ENCODE results near the gene WDCP.
"Not testable (repeated sequence)": the region's sequence is repeated elsewhere in the genome, so short reads cannot be mapped to it uniquely, and the experiment has no call there.

WDCP gene, protein sequence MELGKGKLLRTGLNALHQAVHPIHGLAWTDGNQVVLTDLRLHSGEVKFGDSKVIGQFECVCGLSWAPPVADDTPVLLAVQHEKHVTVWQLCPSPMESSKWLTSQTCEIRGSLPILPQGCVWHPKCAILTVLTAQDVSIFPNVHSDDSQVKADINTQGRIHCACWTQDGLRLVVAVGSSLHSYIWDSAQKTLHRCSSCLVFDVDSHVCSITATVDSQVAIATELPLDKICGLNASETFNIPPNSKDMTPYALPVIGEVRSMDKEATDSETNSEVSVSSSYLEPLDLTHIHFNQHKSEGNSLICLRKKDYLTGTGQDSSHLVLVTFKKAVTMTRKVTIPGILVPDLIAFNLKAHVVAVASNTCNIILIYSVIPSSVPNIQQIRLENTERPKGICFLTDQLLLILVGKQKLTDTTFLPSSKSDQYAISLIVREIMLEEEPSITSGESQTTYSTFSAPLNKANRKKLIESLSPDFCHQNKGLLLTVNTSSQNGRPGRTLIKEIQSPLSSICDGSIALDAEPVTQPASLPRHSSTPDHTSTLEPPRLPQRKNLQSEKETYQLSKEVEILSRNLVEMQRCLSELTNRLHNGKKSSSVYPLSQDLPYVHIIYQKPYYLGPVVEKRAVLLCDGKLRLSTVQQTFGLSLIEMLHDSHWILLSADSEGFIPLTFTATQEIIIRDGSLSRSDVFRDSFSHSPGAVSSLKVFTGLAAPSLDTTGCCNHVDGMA

GRCh38 chr2:24046930-24047702 is at the start of gene WDCP:
TSS of gene WDCP (minus strand) at chr2:24047391. CDS start at chr2:24039494, 7,897 bp downstream.
- DNase-seq = peak; percentile 93

DNA sequence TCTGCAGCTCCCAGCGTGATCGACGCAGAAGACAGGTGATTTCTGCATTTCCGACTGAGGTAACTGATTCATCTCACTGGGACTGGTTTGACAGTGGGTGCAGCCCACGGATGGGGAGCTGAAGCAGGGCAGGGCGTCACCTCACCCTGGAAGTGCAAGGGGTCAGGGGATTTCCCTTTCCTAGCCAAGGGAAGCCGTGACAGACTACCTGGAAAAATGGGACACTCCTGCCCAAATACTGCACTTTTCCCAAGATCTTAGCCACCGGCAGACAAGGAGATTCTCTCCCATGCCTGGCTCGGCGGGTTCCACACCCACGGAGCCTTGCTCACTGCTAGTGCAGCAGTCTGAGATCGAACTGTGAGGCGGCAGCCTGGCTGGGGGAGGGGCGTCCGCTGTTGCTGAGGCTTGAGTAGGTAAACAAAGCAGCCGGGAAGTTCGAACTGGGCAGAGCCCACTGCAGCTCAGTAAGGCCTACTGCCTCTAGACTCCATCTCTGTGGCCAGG is 48.0 kb upstream of the WDCP start:
- DNase-seq = not testable (repeated sequence)

- not testable (repeated sequence) for DNase-seq
Measured at GRCh38 chr2:24093270-24093669, 46.1 kb upstream of the WDCP start.

DNA sequence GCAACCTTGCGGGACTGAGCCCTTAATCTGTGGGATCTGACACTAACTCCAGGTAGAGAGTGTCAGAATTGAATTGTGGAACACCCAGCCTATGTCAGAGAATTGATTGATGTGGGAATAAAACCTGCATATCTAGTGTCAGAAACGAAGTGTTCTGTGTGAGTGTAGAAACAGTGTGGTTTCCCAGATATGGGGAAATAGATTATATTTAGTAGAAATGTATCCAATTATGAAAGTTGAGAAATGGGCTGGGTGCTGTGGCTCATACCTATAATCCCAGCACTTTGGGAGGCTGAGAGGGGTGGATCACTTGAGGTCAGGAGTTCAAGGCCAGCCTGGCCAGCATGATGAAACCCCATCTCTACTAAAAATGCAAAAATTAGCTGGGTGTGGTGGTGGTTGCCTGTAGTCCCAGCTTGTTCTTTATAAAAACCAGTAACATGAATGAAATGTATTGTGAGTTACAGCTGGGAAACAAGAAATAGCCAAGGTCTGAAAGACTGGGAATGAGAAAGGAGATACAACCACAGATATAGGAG is 41.7 kb upstream of the WDCP start:
- DNase-seq = no peak

GRCh38 chr2:24087032-24087431 is 39.8 kb upstream of the WDCP start:
- DNase-seq = no peak

GRCh38 chr2:24086241-24086640 is 39.0 kb upstream of the WDCP start:
- no peak for DNase-seq

GRCh38 chr2:24085200-24085489 is 38.0 kb upstream of the WDCP start:
- no peak for DNase-seq

DNA sequence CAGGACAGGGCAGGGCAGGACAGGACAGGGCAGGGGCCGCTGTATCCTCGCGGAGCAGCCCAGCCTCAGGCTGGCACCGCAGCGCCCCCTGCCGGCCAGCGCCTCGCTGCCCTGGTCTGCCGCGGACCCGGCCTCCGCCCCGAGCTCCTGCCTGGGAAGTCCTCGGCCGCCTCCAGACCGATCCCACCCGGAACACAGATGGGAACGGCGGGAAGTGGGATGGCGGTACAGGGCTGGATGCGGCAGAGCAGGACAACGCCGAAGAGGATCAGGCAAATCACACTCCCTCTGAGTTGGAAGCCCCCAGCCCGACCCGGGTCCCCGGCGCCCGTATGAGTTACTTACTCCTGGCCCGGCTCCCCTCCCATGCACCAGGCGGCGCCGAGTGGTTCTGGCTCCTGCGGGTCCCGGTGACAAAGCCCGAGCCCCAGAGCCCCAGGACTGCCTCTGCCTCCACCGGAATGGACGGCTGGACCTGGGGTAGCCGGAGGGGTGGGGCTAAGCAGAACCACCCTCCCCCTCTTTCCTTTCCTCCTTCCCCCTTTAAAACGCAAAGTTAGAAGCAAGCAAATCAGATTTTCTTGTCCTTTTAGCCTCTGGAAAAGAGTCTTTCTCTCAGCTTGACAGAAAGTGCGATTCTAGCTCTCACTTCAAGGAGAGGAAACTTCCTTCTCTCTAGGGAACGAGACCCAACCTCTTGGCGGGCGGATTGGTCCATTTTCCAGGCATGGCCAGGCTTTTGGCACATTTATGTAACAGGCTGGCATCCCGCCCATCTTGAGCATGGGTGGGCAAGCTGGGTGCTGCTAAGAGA is 37.4 kb upstream of the WDCP start, which contains the start of gene TP53I3:
Gene TP53I3, minus strand, starts transcription at position 449 of the 814 bp plus-strand sequence. CDS start 508 bp downstream, outside the sequence.
- DNase-seq = peak; percentile 65

DNA sequence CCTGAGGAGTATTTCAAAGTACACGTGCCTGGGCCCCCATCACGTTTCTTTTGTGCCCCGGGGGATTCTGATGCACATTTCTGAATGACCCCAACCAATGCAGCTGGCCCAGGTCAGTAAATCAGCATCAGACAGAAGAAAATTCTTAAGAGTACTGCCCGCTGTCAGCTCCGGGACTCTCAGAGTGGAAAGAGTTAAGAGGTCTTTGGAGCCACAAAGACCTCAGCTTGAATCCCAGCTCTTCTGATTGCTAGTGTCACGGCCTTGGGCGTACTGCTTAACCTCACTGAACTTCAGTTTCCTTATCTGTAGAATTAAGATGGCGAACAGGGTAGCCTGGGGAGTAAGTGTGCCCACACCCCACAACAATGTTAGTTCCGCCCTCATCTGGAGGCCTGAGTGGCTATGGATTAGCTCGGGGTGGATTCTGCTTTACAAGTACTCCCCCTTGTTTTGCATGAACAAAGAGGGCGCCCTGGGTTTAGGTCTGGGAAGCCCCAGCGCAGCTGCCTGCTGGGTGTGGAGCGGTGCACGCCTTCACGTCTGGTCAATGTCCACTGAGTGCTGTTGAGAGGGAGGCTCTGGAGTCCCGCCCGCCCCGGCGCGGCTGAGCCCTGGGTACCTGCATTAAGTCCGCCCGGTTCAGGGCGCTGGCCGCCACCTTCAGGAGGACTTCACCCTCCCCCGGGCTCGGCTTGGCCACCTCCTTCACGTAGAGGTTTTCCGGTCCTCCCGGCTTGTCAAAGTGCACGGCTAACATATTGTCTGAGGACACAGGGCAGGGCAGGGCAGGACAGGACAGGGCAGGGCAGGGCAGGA is 36.6 kb upstream of the WDCP start:
- peak; percentile 37 for DNase-seq

GRCh38 chr2:24082787-24083566 is 35.8 kb upstream of the WDCP start:
- no peak for DNase-seq

GRCh38 chr2:24080701-24081100 is 33.5 kb upstream of the WDCP start:
- peak; percentile 10 for DNase-seq

DNA sequence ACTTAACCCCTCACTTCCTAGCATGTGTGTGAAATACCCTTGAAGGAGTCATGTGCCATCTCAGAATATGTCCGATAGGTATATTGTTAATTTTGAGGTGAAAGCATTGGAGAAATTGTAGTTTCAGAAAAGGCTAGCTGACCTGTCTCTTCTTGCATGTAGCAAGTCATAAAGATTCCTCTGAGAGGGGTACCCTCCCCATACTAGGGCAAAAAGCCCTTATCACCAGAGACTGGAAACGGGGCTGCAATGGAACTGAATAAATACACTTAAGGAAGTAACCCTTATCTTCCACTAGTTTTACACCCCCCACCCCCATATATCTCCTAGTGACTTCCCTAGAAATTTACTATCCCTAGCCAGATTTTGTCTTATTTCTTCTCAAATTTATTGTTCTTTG is 30.7 kb upstream of the WDCP start:
- no peak for DNase-seq

DNA sequence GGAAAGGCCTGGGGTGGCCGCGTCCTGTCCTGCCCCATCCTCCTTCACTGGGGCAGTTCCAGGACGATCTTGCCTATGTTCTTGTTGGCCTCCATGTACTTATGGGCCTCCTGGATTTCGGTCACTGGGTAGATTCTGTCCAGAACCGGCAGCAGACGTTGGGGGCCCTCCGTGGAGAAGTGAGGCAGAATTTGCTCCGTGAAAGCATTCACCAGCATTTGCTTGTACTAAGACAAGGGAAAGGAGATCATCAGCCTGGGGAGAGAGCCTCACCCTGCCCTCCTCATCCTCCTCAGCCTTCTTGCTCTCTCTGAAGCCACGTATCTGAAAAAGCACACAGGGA is 30.3 kb upstream of the WDCP start:
- DNase-seq = no peak

DNA sequence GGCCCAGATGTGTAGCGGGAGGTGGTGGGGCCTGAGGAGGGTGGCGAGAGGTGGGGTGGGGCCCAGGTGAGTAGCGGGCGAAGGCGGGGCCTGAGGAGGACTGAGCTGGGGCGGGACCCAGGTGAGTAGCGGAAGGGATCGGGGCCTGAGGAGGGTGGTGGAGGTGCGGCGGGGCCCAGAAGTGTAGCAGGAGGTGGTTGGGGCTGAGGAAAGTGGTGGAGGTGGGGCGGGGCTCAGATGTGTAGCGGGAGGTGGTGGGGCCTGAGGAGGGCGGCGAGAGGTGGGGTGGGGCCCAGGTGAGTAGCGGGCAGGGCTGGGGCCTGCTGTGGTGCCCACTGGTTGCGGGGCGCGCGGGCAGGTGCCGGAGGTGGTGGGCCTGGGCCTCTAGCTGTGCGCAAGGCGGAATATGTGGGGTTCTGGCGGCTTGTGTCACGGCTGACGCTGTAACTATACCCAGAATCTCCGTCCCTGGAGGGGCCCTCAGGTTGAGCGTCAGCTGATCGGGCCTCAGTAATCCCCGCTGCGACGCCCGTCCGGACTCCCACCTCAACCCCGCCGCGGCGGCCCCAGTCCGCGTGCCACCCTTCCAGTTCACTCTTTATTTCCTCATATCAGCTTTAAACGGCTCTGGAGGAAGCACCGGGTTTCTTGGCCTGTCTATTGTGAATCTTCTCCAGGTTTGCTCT is 29.8 kb upstream of the WDCP start:
- DNase-seq = no peak

DNA sequence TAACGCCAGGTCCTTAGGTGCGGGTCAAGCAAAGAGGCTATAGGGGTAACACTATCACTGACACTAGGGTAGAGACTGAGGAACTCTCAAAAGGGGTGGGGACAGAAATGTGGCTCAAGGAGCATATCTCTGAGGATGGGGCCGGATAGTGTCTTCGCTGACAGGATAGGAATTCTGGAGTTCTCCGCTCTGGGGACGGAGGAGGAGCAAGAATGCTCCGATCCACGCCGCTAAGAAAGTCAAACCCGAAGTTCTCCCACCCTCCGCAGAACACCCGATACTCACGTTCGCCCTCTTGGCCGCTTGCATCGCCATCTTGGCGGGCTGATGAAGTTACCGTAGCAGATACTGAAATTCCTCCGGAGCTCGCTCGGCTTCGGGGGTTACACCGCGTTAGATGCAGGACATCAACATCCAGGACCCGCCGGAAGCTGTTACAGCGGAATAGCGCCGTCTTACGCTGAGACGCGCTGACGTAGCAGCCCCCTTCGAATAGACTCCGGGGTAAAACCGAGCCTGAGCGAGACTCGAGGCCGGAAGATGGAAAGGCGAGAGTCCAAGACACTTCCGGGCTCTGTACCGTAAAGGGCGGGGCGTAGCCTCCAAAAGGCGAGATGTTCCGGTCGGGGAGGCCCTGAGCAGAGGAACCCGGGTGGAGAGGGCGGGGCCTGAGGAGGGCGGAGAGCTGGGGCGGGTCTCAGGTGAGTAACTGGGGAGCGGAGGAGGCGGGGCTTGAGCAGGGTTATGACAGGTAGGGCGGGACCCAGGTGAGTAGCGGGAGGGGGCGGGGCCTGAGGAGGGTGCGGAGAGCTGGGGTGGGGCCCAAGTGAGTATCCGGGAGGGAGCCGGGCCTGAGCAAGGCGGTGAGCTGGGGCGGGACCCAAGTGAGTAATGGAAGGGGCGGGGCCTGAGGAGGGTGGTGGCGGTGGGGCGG is 29.0 kb upstream of the WDCP start, which contains the start of gene SF3B6:
Gene SF3B6, minus strand, starts transcription at position 412 of the 934 bp plus-strand sequence. Its CDS starts 97 bp downstream, at position 315.
- DNase-seq = peak; percentile 98

DNA sequence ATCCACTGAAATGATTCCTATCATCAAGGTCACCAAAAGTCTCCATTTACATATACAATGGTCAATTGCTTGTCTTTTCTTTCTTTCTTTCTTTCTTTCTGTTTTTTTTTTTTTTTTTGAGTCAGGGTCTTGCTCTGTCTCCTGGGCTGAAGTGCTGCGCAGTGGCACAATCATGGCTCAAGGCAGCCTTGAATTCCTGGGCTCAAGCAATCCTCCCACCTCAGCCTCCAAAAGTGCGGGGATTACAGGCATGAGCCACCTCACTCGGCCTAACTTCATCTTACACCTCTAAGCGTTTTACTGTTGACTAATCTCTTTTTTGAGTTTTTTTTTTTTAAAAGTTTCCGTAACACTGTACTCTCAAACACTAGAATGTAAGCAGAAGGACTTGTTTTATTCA is 28.1 kb upstream of the WDCP start:
- DNase-seq = no peak

GRCh38 chr2:24073816-24074215 is 26.6 kb upstream of the WDCP start:
- DNase-seq = no peak

- no peak for DNase-seq
Measured at GRCh38 chr2:24072259-24072658, 25.1 kb upstream of the WDCP start.

- no peak for DNase-seq
Measured at GRCh38 chr2:24065341-24065740, 18.1 kb upstream of the WDCP start.
